Right cardiac atrium (tissue), 5 donors: ENCODE data around the gene KRTAP10-1. TPM values are rescaled to one million over a fixed set of nuclear protein-coding genes. Genes with fewer than 3 reads are reported as not detected.
"Not testable (repeated sequence)": the region's sequence is repeated elsewhere in the genome, so short reads cannot be mapped to it uniquely, and the experiment has no call there.

Experiments used
- ATAC-seq, 2 donors: fragments of 200-7000 bp; cut with Tn5 transposase; one replicate each; pipeline versions ENCODE4 v1.8.0 to v1.9.1; 2020; ENCODE audit warnings: moderate library complexity in 2 of 2, mild to moderate bottlenecking in 1 of 2
- DNase-seq, 3 donors: peaks; one replicate each; pipeline ENCODE4 v3.0.0-alpha.2; 2020
- H3K27ac ChIP-seq: one replicate; pipeline ENCODE4 v1.5.1; 2013; ENCODE audit warnings: mild to moderate bottlenecking, low read length, control low read depth, moderate library complexity
- H3K27me3 ChIP-seq: one replicate; pipeline ENCODE4 v1.6.1; 2013; ENCODE audit not compliant: control insufficient read depth, insufficient read depth
- H3K4me1 ChIP-seq: one replicate; pipeline ENCODE4 v1.6.1; 2013; ENCODE audit warnings: low read length; ENCODE audit not compliant: control insufficient read depth, insufficient read depth
- H3K4me3 ChIP-seq: one replicate; pipeline ENCODE4 v1.5.1; 2013; ENCODE audit warnings: low read length, control low read depth
- H3K9me3 ChIP-seq: one replicate; pipeline ENCODE4 v1.6.1; 2013; ENCODE audit warnings: low read length; ENCODE audit not compliant: control insufficient read depth
- WGBS: extraction: QIAGEN DNeasy Blood & Tissue Kit; methylation state at CpG from one replicate; pipeline ENCODE4 v1.1.7; 2013; 5-methylcytosine and 5-hydroxymethylcytosine counted together
- intact Hi-C, 4 donors: fragments of 100-400 bp; cut with DNase I; formaldehyde crosslinking; loops; one replicate each; pipeline versions ENCODE4 v1.11.0 to v1.14.0; 2022 to 2023
- long read RNA-seq, 4 donors: library from polyadenylated mRNA; unstranded; transcript quantifications; one replicate each; pipeline ENCODE4 v2.0.0, GENCODE V29; 2020 to 2021
- polyA plus RNA-seq: library from polyadenylated mRNA; stranded (reverse); fragments of 200-250 nt; gene quantifications from one replicate; pipeline ENCODE4 v1.2.3, GENCODE V29; 2013
- total RNA-seq, 4 donors: library from RNA; stranded (reverse); fragmentation: NEBNext Ultra II Directional; extraction: Animal tissue kit (Norgen Biotek cat#: 25700); gene quantifications; one replicate each; pipeline ENCODE4 v1.2.1, GENCODE V29; 2021
- donor health status: healthy with polysubstance abuse.
- donor health status: DM: no; HTN: yes; CAD: no.
- donor health status: DM: no; HTN: no; CAD: no.
- donor health status: DM: no; HTN: yes; CAD: no; lungs with severe emphysema.
- donor health status: DM: yes; HTN: yes; CAD: no.

KRTAP10-1 gene, protein sequence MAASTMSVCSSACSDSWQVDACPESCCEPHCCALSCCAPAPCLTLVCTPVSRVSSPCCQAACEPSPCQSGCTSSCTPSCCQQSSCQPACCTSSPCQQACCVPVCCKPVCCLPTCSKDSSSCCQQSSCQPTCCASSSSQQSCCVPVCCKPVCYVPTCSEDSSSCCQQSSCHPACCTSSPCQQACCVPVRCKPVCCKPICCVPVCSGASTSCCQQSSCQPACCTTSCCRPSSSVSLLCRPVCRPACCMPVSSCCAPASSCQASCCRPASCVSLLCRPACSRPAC
- total RNA-seq: not detected
- not detected for polyA plus RNA-seq
- long read RNA-seq, donor 1: 0 reads
- long read RNA-seq, donor 2: 0 reads
- long read RNA-seq, donor 3: 0 reads
- long read RNA-seq, donor 4: 0 reads

DNA sequence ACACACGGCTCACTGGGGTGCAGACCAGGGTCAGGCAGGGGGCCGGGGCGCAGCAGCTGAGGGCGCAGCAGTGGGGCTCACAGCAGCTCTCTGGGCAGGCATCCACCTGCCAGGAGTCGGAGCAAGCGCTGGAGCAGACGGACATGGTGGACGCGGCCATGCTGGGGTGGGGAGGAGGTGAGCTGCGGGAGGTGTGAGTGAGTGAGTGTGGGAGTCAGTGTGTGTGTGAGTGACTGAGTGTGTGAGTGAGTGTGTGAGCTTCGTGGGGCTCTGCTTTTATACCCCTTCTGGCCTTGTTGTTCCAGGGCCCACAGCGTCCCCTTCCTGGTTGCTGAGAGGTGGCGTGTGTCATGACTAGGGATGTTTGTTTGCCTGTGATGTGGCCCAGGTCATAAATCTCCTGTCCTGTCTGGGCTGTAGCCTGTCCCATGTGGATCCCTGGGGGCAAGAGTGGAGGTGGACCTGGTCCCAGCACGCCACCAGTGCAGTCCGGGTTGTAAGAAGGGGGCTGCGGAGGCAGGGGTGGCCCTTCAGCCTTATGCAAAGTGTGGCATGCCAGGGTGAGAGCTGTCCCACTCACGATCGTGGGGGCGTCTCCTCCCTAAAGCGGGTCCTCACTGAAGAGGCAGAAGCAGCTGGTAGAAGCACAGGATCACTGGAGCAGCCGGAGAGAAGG, at the start of gene KRTAP10-1:
KRTAP10-1 (minus strand) TSS at position 205 of the 676 bp plus-strand sequence; CDS start at position 160, 45 bp downstream.
- no peaks in the 10 kb centered on the region for H3K9me3 ChIP-seq
- H3K27ac ChIP-seq: no peak within 1 kb of the TSS
- H3K27me3 ChIP-seq: no peaks in the 10 kb centered on the region
- intact Hi-C loops: no loop called here
- WGBS: 80% methylated on average over 21 of the region's 21 CpGs
- ATAC-seq (peak in 1 of 2 donors; percentile 29), DNase-seq (peak in 1 of 3 donors; percentile 37)
- H3K4me1 ChIP-seq: no peaks in the 10 kb centered on the region
- H3K4me3 ChIP-seq: no peak within 1 kb of the TSS

DNA sequence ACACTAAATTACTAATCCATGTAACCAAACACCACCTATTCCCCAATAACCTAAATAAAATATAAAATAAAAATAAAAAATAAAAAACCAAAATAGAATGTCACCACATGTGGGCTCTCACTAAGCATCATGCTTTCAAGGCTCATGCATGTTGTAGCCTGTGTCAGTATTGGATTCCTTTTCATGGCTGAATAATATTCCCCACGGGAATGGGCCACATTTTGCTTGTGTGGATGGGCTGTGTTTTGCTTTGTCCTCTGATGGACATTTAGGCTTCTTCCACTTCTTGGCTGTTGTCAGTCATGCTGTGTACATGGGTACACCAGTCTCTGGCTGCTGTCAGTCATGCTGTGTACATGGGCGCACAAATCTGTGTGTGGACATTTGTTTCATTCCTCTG, 49.1 kb upstream of the KRTAP10-1 start:
- ATAC-seq (no peak), DNase-seq (no peak)
- Histone ChIP-seq H3K4me3 (no peak overlapping the region), H3K27ac (no peak overlapping the region), H3K27me3 (no peaks in the 10 kb centered on the region), H3K4me1 (no peaks in the 10 kb centered on the region), H3K9me3 (no peaks in the 10 kb centered on the region)
- intact Hi-C loops: no loop called here
- 96% methylated on average over 2 of the region's 2 CpGs for WGBS

- intact Hi-C loops: no loop called here
- Histone ChIP-seq H3K9me3 (no peaks in the 10 kb centered on the region), H3K27me3 (no peaks in the 10 kb centered on the region), H3K4me3 (no peak overlapping the region), H3K27ac (no peak overlapping the region), H3K4me1 (no peaks in the 10 kb centered on the region)
- WGBS: 79% methylated on average over 3 of the region's 3 CpGs
- no peak for ATAC-seq
- DNase-seq: no peak
Observed at GRCh38 chr21:44585892-44586291, 45.9 kb upstream of the KRTAP10-1 start.

- no peak for DNase-seq
- no peaks in the 10 kb centered on the region for H3K4me1 ChIP-seq
- H3K27ac ChIP-seq: no peak overlapping the region
- H3K27me3 ChIP-seq: no peaks in the 10 kb centered on the region
- ATAC-seq: no peak
- H3K4me3 ChIP-seq: no peak overlapping the region
- no peaks in the 10 kb centered on the region for H3K9me3 ChIP-seq
- intact Hi-C loops: no loop called here
- WGBS: 75% methylated on average over 6 of the region's 6 CpGs
Observed at GRCh38 chr21:44583800-44584147, 43.8 kb upstream of the KRTAP10-1 start.

- ATAC-seq: peak in 1 of 2 donors; percentile 38
- no peak overlapping the region for H3K27ac ChIP-seq
- no peaks in the 10 kb centered on the region for H3K4me1 ChIP-seq
- no peak overlapping the region for H3K4me3 ChIP-seq
- DNase-seq: peak in 1 of 3 donors; percentile 31
- 17% methylated on average over 11 of the region's 11 CpGs for WGBS
- no peaks in the 10 kb centered on the region for H3K9me3 ChIP-seq
- H3K27me3 ChIP-seq: no peaks in the 10 kb centered on the region
- intact Hi-C loops: no loop called here
Observed at GRCh38 chr21:44583089-44583799, 43.2 kb upstream of the KRTAP10-1 start.

DNA sequence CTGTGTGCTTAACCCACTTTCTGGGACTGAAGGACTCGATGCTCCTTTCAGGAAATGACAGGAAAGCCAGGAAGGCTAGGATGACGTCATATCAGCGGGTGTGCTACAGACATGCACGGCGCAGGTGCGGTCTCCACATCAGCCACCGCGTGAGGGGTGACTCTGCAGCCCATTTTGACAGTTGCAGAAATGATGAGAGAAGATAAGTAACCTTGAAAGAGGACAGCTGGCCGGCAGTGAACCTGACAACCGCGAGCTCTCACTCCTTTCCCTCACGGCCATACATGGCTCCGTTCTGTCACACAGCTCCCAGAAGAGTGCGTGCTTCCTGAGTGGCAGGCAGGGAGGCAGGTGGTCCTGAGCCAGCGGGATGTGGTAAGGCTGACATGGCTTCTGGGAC, 42.1 kb upstream of the KRTAP10-1 start:
- intact Hi-C loops: no loop called here
- ATAC-seq (no peak), DNase-seq (no peak)
- no peak overlapping the region for H3K27ac ChIP-seq
- no peaks in the 10 kb centered on the region for H3K27me3 ChIP-seq
- 56% methylated on average over 15 of the region's 15 CpGs for WGBS
- no peaks in the 10 kb centered on the region for H3K4me1 ChIP-seq
- H3K9me3 ChIP-seq: no peaks in the 10 kb centered on the region
- no peak overlapping the region for H3K4me3 ChIP-seq

GRCh38 chr21:44581158-44581557, 41.2 kb upstream of the KRTAP10-1 start:
- Histone ChIP-seq H3K4me1 (no peaks in the 10 kb centered on the region), H3K4me3 (no peak overlapping the region), H3K27me3 (no peaks in the 10 kb centered on the region), H3K27ac (no peak overlapping the region), H3K9me3 (no peaks in the 10 kb centered on the region)
- WGBS: 85% methylated on average over 3 of the region's 3 CpGs
- intact Hi-C loops: no loop called here
- ATAC-seq (no peak), DNase-seq (no peak)

GRCh38 chr21:44580231-44580821, 40.3 kb upstream of the KRTAP10-1 start, which contains the start of gene KRTAP10-5:
KRTAP10-5 (minus strand) TSS chr21:44580604; CDS start chr21:44580578, 26 bp downstream.
- intact Hi-C loops, H3K4me1 ChIP-seq: not testable (repeated sequence)
- DNase-seq: peak in 1 of 3 donors; percentile 46

GRCh38 chr21:44579833-44580144, 39.8 kb upstream of the KRTAP10-1 start:
- WGBS: 66% methylated on average over 7 of the region's 7 CpGs
- DNase-seq (peak in 1 of 3 donors; percentile 30), ATAC-seq (no peak)
- intact Hi-C loops: no loop called here
- H3K27ac ChIP-seq: no peak overlapping the region
- H3K27me3 ChIP-seq: no peaks in the 10 kb centered on the region
- no peak overlapping the region for H3K4me3 ChIP-seq
- H3K9me3 ChIP-seq: no peaks in the 10 kb centered on the region
- no peaks in the 10 kb centered on the region for H3K4me1 ChIP-seq

More at GRCh38 chr21:44580231-44580821, 40.3 kb upstream of the KRTAP10-1 start, which contains the start of gene KRTAP10-5:
- not testable (repeated sequence) for H3K4me3 ChIP-seq, H3K27ac ChIP-seq, H3K27me3 ChIP-seq, H3K9me3 ChIP-seq, ATAC-seq
- WGBS: 39% methylated on average over 19 of the region's 19 CpGs

GRCh38 chr21:44579056-44579832, 39.2 kb upstream of the KRTAP10-1 start:
- Histone ChIP-seq H3K27me3 (no peaks in the 10 kb centered on the region), H3K27ac (no peak overlapping the region), H3K9me3 (no peaks in the 10 kb centered on the region), H3K4me3 (no peak overlapping the region), H3K4me1 (no peaks in the 10 kb centered on the region)
- intact Hi-C loops: no loop called here
- DNase-seq (no peak), ATAC-seq (no peak)
- WGBS: 75% methylated on average over 22 of the region's 22 CpGs
